HUES6 (cell line): ENCODE measurements around the gene STK32B.
"Not testable (repeated sequence)": the region's sequence is repeated elsewhere in the genome, so short reads cannot be mapped to it uniquely, and the experiment has no call there.

ENCODE experiments used
- H3K27ac ChIP-seq: 2 replicates; pipeline ENCODE4 v1.7.0; 2013; ENCODE audit warnings: low read depth, mild to moderate bottlenecking, low read length, inconsistent platforms
- H3K27me3 ChIP-seq: 2 replicates; pipeline ENCODE4 v1.6.1; 2013; ENCODE audit warnings: low read length; ENCODE audit not compliant: control insufficient read depth, insufficient read depth
- H3K36me3 ChIP-seq: 2 replicates; pipeline ENCODE4 v1.6.1; 2013; ENCODE audit warnings: low read length; ENCODE audit not compliant: control insufficient read depth, insufficient read depth
- H3K4me1 ChIP-seq: 2 replicates; pipeline ENCODE4 v1.6.1; 2013; ENCODE audit warnings: low read length; ENCODE audit not compliant: control insufficient read depth, insufficient read depth
- H3K4me3 ChIP-seq: 2 replicates; pipeline ENCODE4 v1.5.1; 2013; ENCODE audit warnings: low read depth, low read length
- H3K9ac ChIP-seq: one replicate; pipeline ENCODE4 v1.6.1; 2013; ENCODE audit warnings: mild to moderate bottlenecking, low read length
- H3K9me3 ChIP-seq: 2 replicates; pipeline ENCODE4 v1.6.1; 2013; ENCODE audit warnings: low read depth, low read length; ENCODE audit not compliant: control insufficient read depth, insufficient read depth

Gene STK32B

GRCh38 chr4:5066968-5067367 is 15.7 kb downstream of the STK32B start:
- H3K9ac ChIP-seq, H3K27me3 ChIP-seq, H3K27ac ChIP-seq, H3K4me1 ChIP-seq, H3K36me3 ChIP-seq, H3K4me3 ChIP-seq: not testable (repeated sequence)
- H3K9me3 ChIP-seq = peaks cover 24% of the 10 kb centered on the region

- Histone ChIP-seq H3K27ac (no peak overlapping the region), H3K9me3 (peaks cover 24% of the 10 kb centered on the region), H3K27me3 (no peaks in the 10 kb centered on the region), H3K36me3 (no peaks in the 10 kb centered on the region), H3K4me3 (no peak overlapping the region), H3K4me1 (no peaks in the 10 kb centered on the region; the same call in 1 of the 2 replicates), H3K9ac (no peak overlapping the region)
These were observed 16.6 kb downstream of the STK32B start for GRCh38 chr4:5067908-5068307.

GRCh38 chr4:5069901-5070300 is 18.6 kb downstream of the STK32B start:
- Histone ChIP-seq H3K4me3 (no peak overlapping the region), H3K27ac (no peak overlapping the region), H3K9me3 (peaks cover 24% of the 10 kb centered on the region), H3K4me1 (no peaks in the 10 kb centered on the region; the same call in 1 of the 2 replicates), H3K36me3 (no peaks in the 10 kb centered on the region), H3K27me3 (no peaks in the 10 kb centered on the region), H3K9ac (no peak overlapping the region)

GRCh38 chr4:5072948-5073347 is 21.7 kb downstream of the STK32B start:
- Histone ChIP-seq H3K4me1 (no peaks in the 10 kb centered on the region; the same call in 1 of the 2 replicates), H3K9ac (no peak overlapping the region), H3K27ac (no peak overlapping the region), H3K27me3 (no peaks in the 10 kb centered on the region), H3K9me3 (peaks cover 16% of the 10 kb centered on the region), H3K36me3 (no peaks in the 10 kb centered on the region), H3K4me3 (no peak overlapping the region)

- Histone ChIP-seq H3K9ac (no peak overlapping the region), H3K9me3 (peaks cover 4% of the 10 kb centered on the region; the same call in 1 of the 2 replicates), H3K27me3 (no peaks in the 10 kb centered on the region), H3K36me3 (no peaks in the 10 kb centered on the region), H3K4me1 (no peaks in the 10 kb centered on the region), H3K4me3 (no peak overlapping the region), H3K27ac (no peak overlapping the region)
These were observed 26.7 kb downstream of the STK32B start for GRCh38 chr4:5078009-5078408.

- peaks cover 4% of the 10 kb centered on the region; the same call in 1 of the 2 replicates for H3K9me3 ChIP-seq
- H3K27ac ChIP-seq = no peak overlapping the region
- H3K27me3 ChIP-seq = no peaks in the 10 kb centered on the region
- no peak overlapping the region for H3K9ac ChIP-seq
- H3K4me1 ChIP-seq = no peaks in the 10 kb centered on the region
- no peak overlapping the region for H3K4me3 ChIP-seq
- H3K36me3 ChIP-seq = no peaks in the 10 kb centered on the region
These were observed 28.3 kb downstream of the STK32B start for GRCh38 chr4:5079581-5079980.

GRCh38 chr4:5081441-5081999 is 30.2 kb downstream of the STK32B start:
- peaks cover 17% of the 10 kb centered on the region for H3K9me3 ChIP-seq

GRCh38 chr4:5082376-5082775 is 31.1 kb downstream of the STK32B start:
- Histone ChIP-seq H3K9ac (no peak overlapping the region), H3K4me3 (no peak overlapping the region), H3K9me3 (peaks cover 20% of the 10 kb centered on the region), H3K36me3 (no peaks in the 10 kb centered on the region), H3K27ac (no peak overlapping the region), H3K4me1 (no peaks in the 10 kb centered on the region), H3K27me3 (no peaks in the 10 kb centered on the region)

More at GRCh38 chr4:5081441-5081999, 30.2 kb downstream of the STK32B start:
- no peaks in the 10 kb centered on the region for H3K4me1 ChIP-seq
- no peak overlapping the region for H3K9ac ChIP-seq
- H3K27ac ChIP-seq = no peak overlapping the region
- H3K27me3 ChIP-seq = no peaks in the 10 kb centered on the region
- H3K36me3 ChIP-seq = no peaks in the 10 kb centered on the region
- H3K4me3 ChIP-seq = no peak overlapping the region

- Histone ChIP-seq H3K4me3 (no peak overlapping the region), H3K9me3 (peaks cover 20% of the 10 kb centered on the region), H3K9ac (no peak overlapping the region), H3K27ac (no peak overlapping the region), H3K27me3 (no peaks in the 10 kb centered on the region), H3K4me1 (no peaks in the 10 kb centered on the region), H3K36me3 (no peaks in the 10 kb centered on the region)
These were observed 33.7 kb downstream of the STK32B start for GRCh38 chr4:5084911-5085475.

GRCh38 chr4:5086535-5086934 is 35.3 kb downstream of the STK32B start:
- H3K36me3 ChIP-seq = no peaks in the 10 kb centered on the region
- H3K9ac ChIP-seq = no peak overlapping the region
- no peaks in the 10 kb centered on the region for H3K27me3 ChIP-seq
- H3K27ac ChIP-seq = no peak overlapping the region
- no peaks in the 10 kb centered on the region for H3K4me1 ChIP-seq
- no peak overlapping the region for H3K4me3 ChIP-seq
- H3K9me3 ChIP-seq = peaks cover 20% of the 10 kb centered on the region

GRCh38 chr4:5096261-5096660 is 45.0 kb downstream of the STK32B start:
- no peak overlapping the region for H3K27ac ChIP-seq
- H3K36me3 ChIP-seq = no peaks in the 10 kb centered on the region
- H3K4me1 ChIP-seq = no peaks in the 10 kb centered on the region
- no peak overlapping the region for H3K9ac ChIP-seq
- H3K4me3 ChIP-seq = no peak overlapping the region
- no peaks in the 10 kb centered on the region for H3K27me3 ChIP-seq
- H3K9me3 ChIP-seq = peaks cover 4% of the 10 kb centered on the region
